ENCODE measurements around the gene SEMA6A. TPM values are rescaled to one million over a fixed set of nuclear protein-coding genes. Genes with fewer than 3 reads are reported as not detected.

SEMA6A gene
- total RNA-seq, 2 donors from 2014 or later, result 3.9 to 4.4 TPM

DNA sequence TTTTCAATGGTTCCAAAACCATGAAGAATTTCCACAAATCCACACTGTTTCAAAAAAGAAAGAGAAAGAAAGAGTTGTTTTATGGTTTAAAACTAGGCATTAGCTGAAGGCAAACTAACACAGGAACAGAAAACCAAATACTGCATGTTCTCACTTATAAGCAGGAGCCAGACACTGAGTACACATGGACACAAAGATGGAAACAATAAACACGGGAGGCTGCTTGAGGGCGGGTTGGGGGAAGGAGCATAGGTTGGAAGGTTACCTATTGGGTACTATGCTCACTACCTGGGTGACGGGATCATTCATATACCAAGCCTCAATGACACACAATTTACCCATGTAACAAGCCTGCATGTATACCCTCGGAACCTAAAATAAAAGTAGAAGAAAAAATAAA lies 45.0 kb downstream of the SEMA6A start:
- H3K4me3 ChIP-seq, result no peak overlapping the region
- no peaks in the 10 kb centered on the region for H3K27me3 ChIP-seq
- H3K9me3 ChIP-seq, result no peaks in the 10 kb centered on the region
- no peaks in the 10 kb centered on the region for H3K36me3 ChIP-seq
- no peak for DNase-seq (ENCODE audit: low spot score)
- TF ChIP-seq CTCF (IDR thresholded peaks at IDR 0.05), result no peak
- H3K4me1 ChIP-seq, result peaks cover 0 to 36% of the 10 kb centered on the region in 2 donors
- H3K27ac ChIP-seq, result no peak overlapping the region

DNA sequence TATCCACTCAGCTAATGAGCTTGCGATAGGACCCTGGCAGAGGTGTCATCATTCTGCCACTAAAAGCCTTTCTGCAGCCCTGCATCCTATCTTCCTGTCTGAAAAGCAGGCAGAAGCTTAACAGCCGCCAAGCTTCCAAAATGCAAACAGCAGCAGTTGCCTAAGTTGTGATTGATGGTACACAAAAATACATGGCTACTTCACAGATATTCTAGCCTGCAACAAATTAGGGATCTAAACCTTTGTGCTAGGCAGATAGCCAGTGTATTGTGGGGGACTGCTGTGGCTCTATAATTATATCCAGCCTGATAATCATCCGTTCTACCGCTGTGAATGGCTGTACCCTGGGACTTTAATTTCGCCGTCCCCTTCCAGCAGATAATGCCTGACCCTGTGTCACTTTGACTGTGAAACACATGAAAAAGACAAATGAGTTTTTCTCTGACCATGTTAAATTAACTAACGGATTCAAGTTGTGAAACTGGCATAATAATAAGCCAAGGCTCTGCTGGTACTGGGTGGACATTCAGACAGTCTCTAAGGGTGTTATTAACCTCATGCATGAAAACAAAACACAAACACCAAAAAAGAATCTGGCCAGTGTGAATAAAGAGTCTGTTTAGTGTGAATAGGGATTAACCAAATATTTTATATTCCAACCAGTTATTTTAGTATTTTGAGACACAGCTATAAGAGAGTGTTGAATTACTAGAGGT lies 45.9 kb downstream of the SEMA6A start:
- no peak overlapping the region for H3K4me3 ChIP-seq
- no peak for DNase-seq (ENCODE audit: low spot score)

GRCh38 chr5:116527582-116527981 lies 47.0 kb downstream of the SEMA6A start:
- no peak overlapping the region for H3K4me3 ChIP-seq
- no peaks in the 10 kb centered on the region for H3K9me3 ChIP-seq
- TF ChIP-seq CTCF (IDR thresholded peaks at IDR 0.05), result no peak
- peaks cover 0 to 26% of the 10 kb centered on the region in 2 donors for H3K4me1 ChIP-seq
- H3K27ac ChIP-seq, result no peak overlapping the region
- no peaks in the 10 kb centered on the region for H3K36me3 ChIP-seq
- no peak for DNase-seq (ENCODE audit: low spot score)
- no peaks in the 10 kb centered on the region for H3K27me3 ChIP-seq

More for the DNA sequence above, 45.9 kb downstream of the SEMA6A start:
- no peaks in the 10 kb centered on the region for H3K36me3 ChIP-seq
- peaks cover 0 to 36% of the 10 kb centered on the region in 2 donors for H3K4me1 ChIP-seq
- TF ChIP-seq CTCF (IDR thresholded peaks at IDR 0.05), result no peak
- H3K9me3 ChIP-seq, result no peaks in the 10 kb centered on the region
- no peak overlapping the region for H3K27ac ChIP-seq
- H3K27me3 ChIP-seq, result no peaks in the 10 kb centered on the region

DNA sequence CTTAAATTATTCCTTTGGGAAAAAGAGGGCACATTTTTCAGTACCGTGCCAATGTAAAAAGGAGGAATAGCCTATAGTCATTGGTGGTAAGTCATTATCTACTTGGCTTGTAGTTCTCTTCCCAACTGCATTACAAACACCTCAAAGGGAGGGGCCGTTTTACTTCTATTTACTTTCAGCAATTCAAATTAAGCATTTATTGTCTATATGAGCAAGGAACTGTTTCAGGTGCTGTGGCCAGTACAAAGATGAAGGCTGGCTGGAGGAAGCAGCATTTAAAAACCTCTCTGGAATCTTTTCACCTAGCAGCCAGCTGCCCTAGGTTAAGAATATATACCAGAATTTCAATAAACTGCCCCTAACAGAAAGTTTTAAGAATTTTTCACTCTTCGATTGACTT lies 48.9 kb downstream of the SEMA6A start:
- no peak for DNase-seq (ENCODE audit: low spot score)
- TF ChIP-seq CTCF (IDR thresholded peaks at IDR 0.05), result no peak
- H3K4me1 ChIP-seq, result peaks cover 0 to 28% of the 10 kb centered on the region in 2 donors
- no peaks in the 10 kb centered on the region for H3K36me3 ChIP-seq
- H3K9me3 ChIP-seq, result no peaks in the 10 kb centered on the region
- no peak overlapping the region for H3K27ac ChIP-seq
- no peaks in the 10 kb centered on the region for H3K27me3 ChIP-seq
- H3K4me3 ChIP-seq, result no peak overlapping the region

DNA sequence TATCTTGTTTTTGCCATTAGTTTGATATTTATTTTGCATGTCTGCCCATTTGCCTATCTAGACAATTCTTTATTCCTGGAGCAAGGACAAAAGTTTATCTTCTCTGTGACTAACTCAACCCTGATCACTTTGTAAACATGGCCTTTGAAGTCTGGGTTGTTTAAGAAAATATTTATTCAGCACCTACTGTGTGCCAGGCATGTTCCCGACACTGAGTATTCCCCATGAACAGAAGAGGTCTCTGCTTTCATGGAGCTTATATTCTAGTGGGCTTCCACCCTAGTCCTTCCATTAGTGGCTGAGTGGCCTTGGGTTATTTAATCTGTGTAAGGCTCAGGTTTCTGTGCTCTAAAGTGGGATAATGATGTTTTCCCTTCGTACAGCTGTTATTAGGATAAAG lies 49.7 kb downstream of the SEMA6A start:
- no peak overlapping the region for H3K4me3 ChIP-seq
- peaks cover 0 to 28% of the 10 kb centered on the region in 2 donors for H3K4me1 ChIP-seq
- H3K36me3 ChIP-seq, result no peaks in the 10 kb centered on the region
- no peaks in the 10 kb centered on the region for H3K9me3 ChIP-seq
- no peak overlapping the region for H3K27ac ChIP-seq
- TF ChIP-seq CTCF (IDR thresholded peaks at IDR 0.05), result no peak
- no peaks in the 10 kb centered on the region for H3K27me3 ChIP-seq
- DNase-seq (ENCODE audit: low spot score), result no peak

Data from right atrium auricular region (tissue), 2 donors.